ENCODE results near the gene UBA52. TPM values are rescaled to one million over a fixed set of nuclear protein-coding genes. Genes with fewer than 3 reads are reported as not detected.

Gene UBA52
- total and polyA plus RNA-seq, 4 experiments from 2014 or later: 1,135 to 1,978 (median 1,827) TPM

- Histone ChIP-seq H3K4me1 (ENCODE audit: insufficient read depth, low read length) (no peaks in the 10 kb centered on the region), H3K27ac (ENCODE audit: low read depth, low read length) (no peak overlapping the region), H3K27me3 (ENCODE audit: insufficient read depth, low read length) (no peaks in the 10 kb centered on the region), H3K9me3 (ENCODE audit: control insufficient read depth in 1 of 2, low read length in 2 of 2) (no peaks in the 10 kb centered on the region), H3K36me3 (ENCODE audit: insufficient read depth, low read length) (peaks cover 20% of the 10 kb centered on the region), H3K4me3 (ENCODE audit: low read length in 2 of 2) (no peak overlapping the region)
- H3K27ac Mint-ChIP-seq: no peak overlapping the region
- H3K4me3 Mint-ChIP-seq: no peak overlapping the region
- H3K27me3 Mint-ChIP-seq: no peaks in the 10 kb centered on the region
- ChIA-PET CTCF (ENCODE audit: partially characterized antibody) (interaction anchor here (1.3 to 1.5 kb wide), 3 partner anchors 25 to 80 kb away, joined by 3 read pairs; no protein-coding TSS in a partner anchor), POLR2A (ENCODE audit: partially characterized antibody) (interaction anchor here (1.3 kb wide), 1 partner anchor 9 kb away, joined by 3 read pairs; no protein-coding TSS in a partner anchor)
- no peak for DNase-seq
- peaks cover 0 to 2% (median under 1%) of the 10 kb centered on the region in 4 donors for H3K4me1 Mint-ChIP-seq
- intact Hi-C loops (cut with micrococcal nuclease): no loop called here
- H3K9me3 Mint-ChIP-seq: peaks cover 0 to 1% (median 0%) of the 10 kb centered on the region in 8 donors
- peaks cover 12 to 17% of the 10 kb centered on the region in 2 donors for H3K36me3 Mint-ChIP-seq
These were observed 40.2 kb upstream of the UBA52 start for GRCh38 chr19:18531485-18531884.

- Histone ChIP-seq H3K9me3 (ENCODE audit: control insufficient read depth in 1 of 2, low read length in 2 of 2) (no peaks in the 10 kb centered on the region), H3K27me3 (ENCODE audit: insufficient read depth, low read length) (no peaks in the 10 kb centered on the region), H3K4me3 (ENCODE audit: low read length in 2 of 2) (no peak overlapping the region), H3K27ac (ENCODE audit: low read depth, low read length) (no peak overlapping the region), H3K36me3 (ENCODE audit: insufficient read depth, low read length) (peaks cover 26% of the 10 kb centered on the region), H3K4me1 (ENCODE audit: insufficient read depth, low read length) (no peaks in the 10 kb centered on the region)
- peaks cover 0 to 1% (median 0%) of the 10 kb centered on the region in 8 donors for H3K9me3 Mint-ChIP-seq
- ChIA-PET CTCF (ENCODE audit: partially characterized antibody) (interaction anchor here (1.1 kb wide), 1 partner anchor 13 kb away, joined by 3 read pairs; no protein-coding TSS in a partner anchor), POLR2A (ENCODE audit: partially characterized antibody) (interaction anchor here (1.3 to 1.8 kb wide), 2 partner anchors 10 to 12 kb away, joined by 3 to 4 read pairs; no protein-coding TSS in a partner anchor)
- no peaks in the 10 kb centered on the region for H3K27me3 Mint-ChIP-seq
- peaks cover 16 to 26% of the 10 kb centered on the region in 2 donors for H3K36me3 Mint-ChIP-seq
- intact Hi-C loops (cut with micrococcal nuclease): no loop called here
- H3K27ac Mint-ChIP-seq: no peak overlapping the region
- DNase-seq: no peak
- no peak overlapping the region for H3K4me3 Mint-ChIP-seq
- peaks cover 0 to 5% (median 1%) of the 10 kb centered on the region in 4 donors for H3K4me1 Mint-ChIP-seq
These were observed 39.3 kb upstream of the UBA52 start for GRCh38 chr19:18532168-18532890.

- CTCF ChIA-PET (ENCODE audit: partially characterized antibody): interaction anchor here (1.1 kb wide), 1 partner anchor 13 kb away, joined by 3 read pairs; no protein-coding TSS in a partner anchor
- peaks cover 33% of the 10 kb centered on the region for H3K36me3 ChIP-seq (ENCODE audit: insufficient read depth, low read length)
- intact Hi-C loops (cut with micrococcal nuclease): no loop called here
These were observed 38.6 kb upstream of the UBA52 start for GRCh38 chr19:18533058-18533457.

GRCh38 chr19:18536475-18536874, 35.2 kb upstream of the UBA52 start:
- intact Hi-C loops (cut with micrococcal nuclease): no loop called here
- no peaks in the 10 kb centered on the region for H3K27me3 Mint-ChIP-seq
- H3K4me3 Mint-ChIP-seq: no peak overlapping the region
- H3K9me3 Mint-ChIP-seq: peaks cover 0 to 1% (median 0%) of the 10 kb centered on the region in 8 donors
- no peak overlapping the region for H3K4me3 ChIP-seq (ENCODE audit: low read length in 2 of 2)
- H3K36me3 ChIP-seq (ENCODE audit: insufficient read depth, low read length): peaks cover 54% of the 10 kb centered on the region
- H3K27me3 ChIP-seq (ENCODE audit: insufficient read depth, low read length): no peaks in the 10 kb centered on the region
- no peak for DNase-seq
- H3K4me1 Mint-ChIP-seq: peaks cover 4 to 12% (median 6%) of the 10 kb centered on the region in 4 donors
- CTCF ChIA-PET (ENCODE audit: partially characterized antibody): interaction anchor here (3.1 kb wide), 1 partner anchor 16 kb away, joined by 8 read pairs; no protein-coding TSS in a partner anchor
- POLR2A ChIA-PET (ENCODE audit: partially characterized antibody): no interaction called here
- H3K27ac ChIP-seq (ENCODE audit: low read depth, low read length): no peak overlapping the region
- H3K36me3 Mint-ChIP-seq: peaks cover 16 to 40% of the 10 kb centered on the region in 2 donors
- H3K4me1 ChIP-seq (ENCODE audit: insufficient read depth, low read length): peaks cover 3% of the 10 kb centered on the region
- H3K9me3 ChIP-seq (ENCODE audit: control insufficient read depth in 1 of 2, low read length in 2 of 2): no peaks in the 10 kb centered on the region
- H3K27ac Mint-ChIP-seq: peak overlapping the region in 3 of 7 donors; percentile 7 to 34 (median 30)

More at GRCh38 chr19:18533058-18533457, 38.6 kb upstream of the UBA52 start:
- Mint-ChIP-seq H3K9me3 (peaks cover 0 to 1% (median 0%) of the 10 kb centered on the region in 8 donors), H3K36me3 (peaks cover 19 to 31% of the 10 kb centered on the region in 2 donors), H3K27ac (no peak overlapping the region), H3K4me1 (peaks cover 0 to 5% (median 1%) of the 10 kb centered on the region in 4 donors), H3K27me3 (no peaks in the 10 kb centered on the region), H3K4me3 (no peak overlapping the region)
- DNase-seq: no peak
- no peak overlapping the region for H3K27ac ChIP-seq (ENCODE audit: low read depth, low read length)
- no peaks in the 10 kb centered on the region for H3K4me1 ChIP-seq (ENCODE audit: insufficient read depth, low read length)
- POLR2A ChIA-PET (ENCODE audit: partially characterized antibody): interaction anchor here (0.9 to 1.8 kb wide), 2 partner anchors 11 to 55 kb away, joined by 3 to 4 read pairs; partner anchors contain the start of gene REX1BD
- no peak overlapping the region for H3K4me3 ChIP-seq (ENCODE audit: low read length in 2 of 2)
- no peaks in the 10 kb centered on the region for H3K27me3 ChIP-seq (ENCODE audit: insufficient read depth, low read length)
- H3K9me3 ChIP-seq (ENCODE audit: control insufficient read depth in 1 of 2, low read length in 2 of 2): no peaks in the 10 kb centered on the region

- Mint-ChIP-seq H3K4me3 (no peak overlapping the region), H3K27ac (no peak overlapping the region), H3K27me3 (no peaks in the 10 kb centered on the region), H3K9me3 (no peaks in the 10 kb centered on the region), H3K36me3 (peaks cover 16 to 44% of the 10 kb centered on the region in 2 donors), H3K4me1 (peaks cover 4 to 18% (median 11%) of the 10 kb centered on the region in 4 donors)
- DNase-seq: no peak
- ChIA-PET CTCF (ENCODE audit: partially characterized antibody) (interaction anchor here (0.6 to 2.9 kb wide), 2 partner anchors 15 to 18 kb away, joined by 3 to 9 read pairs; no protein-coding TSS in a partner anchor), POLR2A (ENCODE audit: partially characterized antibody) (interaction anchor here (1.6 to 2.6 kb wide), 3 partner anchors 16 to 34 kb away, joined by 4 to 13 read pairs (median 4); partner anchors contain the start of genes ELL, KXD1 and UBA52)
- Histone ChIP-seq H3K4me1 (ENCODE audit: insufficient read depth, low read length) (peaks cover 13% of the 10 kb centered on the region), H3K36me3 (ENCODE audit: insufficient read depth, low read length) (peaks cover 50% of the 10 kb centered on the region), H3K27me3 (ENCODE audit: insufficient read depth, low read length) (no peaks in the 10 kb centered on the region), H3K9me3 (ENCODE audit: control insufficient read depth in 1 of 2, low read length in 2 of 2) (no peaks in the 10 kb centered on the region), H3K27ac (ENCODE audit: low read depth, low read length) (no peak overlapping the region), H3K4me3 (ENCODE audit: low read length in 2 of 2) (no peak overlapping the region)
- intact Hi-C loops (cut with micrococcal nuclease): no loop called here
These were observed 34.2 kb upstream of the UBA52 start for GRCh38 chr19:18537431-18537830.

GRCh38 chr19:18538115-18538514, 33.5 kb upstream of the UBA52 start:
- Histone ChIP-seq H3K36me3 (ENCODE audit: insufficient read depth, low read length) (peaks cover 44% of the 10 kb centered on the region), H3K27ac (ENCODE audit: low read depth, low read length) (no peak overlapping the region), H3K4me3 (ENCODE audit: low read length in 2 of 2) (no peak overlapping the region), H3K27me3 (ENCODE audit: insufficient read depth, low read length) (no peaks in the 10 kb centered on the region), H3K4me1 (ENCODE audit: insufficient read depth, low read length) (peaks cover 14% of the 10 kb centered on the region), H3K9me3 (ENCODE audit: control insufficient read depth in 1 of 2, low read length in 2 of 2) (no peaks in the 10 kb centered on the region)
- Mint-ChIP-seq H3K27me3 (no peaks in the 10 kb centered on the region), H3K27ac (peak overlapping the region in 1 of 7 donors; percentile 42), H3K4me3 (peak overlapping the region in 1 of 8 donors; percentile 11), H3K4me1 (peaks cover 4 to 22% (median 12%) of the 10 kb centered on the region in 4 donors), H3K36me3 (peaks cover 16 to 41% of the 10 kb centered on the region in 2 donors), H3K9me3 (no peaks in the 10 kb centered on the region)
- no peak for DNase-seq
- ChIA-PET CTCF (ENCODE audit: partially characterized antibody) (interaction anchor here (1.8 to 2.9 kb wide), 2 partner anchors 15 to 19 kb away, joined by 5 to 9 read pairs; no protein-coding TSS in a partner anchor), POLR2A (ENCODE audit: partially characterized antibody) (interaction anchor here (1.6 to 2.6 kb wide), 3 partner anchors 16 to 33 kb away, joined by 4 to 13 read pairs (median 4); partner anchors contain the start of genes ELL, KXD1 and UBA52)
- intact Hi-C loops (cut with micrococcal nuclease): no loop called here

GRCh38 chr19:18539372-18539771, 32.3 kb upstream of the UBA52 start:
- peak overlapping the region in 1 of 7 donors; percentile 77 for H3K27ac Mint-ChIP-seq
- Histone ChIP-seq H3K27me3 (ENCODE audit: insufficient read depth, low read length) (no peaks in the 10 kb centered on the region), H3K27ac (ENCODE audit: low read depth, low read length) (no peak overlapping the region), H3K4me3 (ENCODE audit: low read length in 2 of 2) (no peak overlapping the region), H3K4me1 (ENCODE audit: insufficient read depth, low read length) (peaks cover 21% of the 10 kb centered on the region), H3K9me3 (ENCODE audit: control insufficient read depth in 1 of 2, low read length in 2 of 2) (no peaks in the 10 kb centered on the region), H3K36me3 (ENCODE audit: insufficient read depth, low read length) (peaks cover 43% of the 10 kb centered on the region)
- intact Hi-C loops (cut with micrococcal nuclease): no loop called here
- POLR2A ChIA-PET (ENCODE audit: partially characterized antibody): interaction anchor here (2.6 kb wide), 1 partner anchor 19 kb away, joined by 13 read pairs; the partner anchor contains the start of gene KXD1
- H3K4me1 Mint-ChIP-seq: peaks cover 8 to 30% (median 19%) of the 10 kb centered on the region in 4 donors
- no peaks in the 10 kb centered on the region for H3K9me3 Mint-ChIP-seq
- H3K36me3 Mint-ChIP-seq: peaks cover 15 to 42% of the 10 kb centered on the region in 2 donors
- no peak for DNase-seq
- H3K27me3 Mint-ChIP-seq: no peaks in the 10 kb centered on the region
- H3K4me3 Mint-ChIP-seq: no peak overlapping the region
- CTCF ChIA-PET (ENCODE audit: partially characterized antibody): interaction anchor here (1.8 to 2.9 kb wide), 2 partner anchors 16 to 20 kb away, joined by 5 to 9 read pairs; no protein-coding TSS in a partner anchor
